H9 (cell line): ENCODE results near the gene GRIPAP1. TPM values are rescaled to one million over a fixed set of nuclear protein-coding genes. Genes with fewer than 3 reads are reported as not detected.
A peak's percentile ranks its signal among the peaks of the same experiment; 100 is the strongest.

Experiments used
- DNase-seq: peaks from one replicate; pipeline ENCODE4 v3.0.0-alpha.2; 2017
- H2AFZ ChIP-seq: one replicate; pipeline ENCODE4 v1.6.1; 2013; ENCODE audit warnings: mild to moderate bottlenecking, low read length, control low read depth, moderate library complexity
- H2AK5ac ChIP-seq: 2 replicates; pipeline ENCODE4 v1.6.1; 2013; ENCODE audit warnings: low read length, control low read depth, mixed read lengths; ENCODE audit not compliant: insufficient read length
- H2BK120ac ChIP-seq: one replicate; pipeline ENCODE4 v1.6.1; 2013; ENCODE audit warnings: low read depth, mild to moderate bottlenecking, low read length, control low read depth, inconsistent platforms; ENCODE audit not compliant: poor library complexity, severe bottlenecking
- H2BK12ac ChIP-seq: 2 replicates; pipeline ENCODE4 v1.6.1; 2013; ENCODE audit warnings: low read length, control low read depth, mixed read lengths, low read depth; ENCODE audit not compliant: insufficient read length
- H2BK15ac ChIP-seq: 2 replicates; pipeline ENCODE4 v1.6.1; 2013; ENCODE audit warnings: low read depth, low read length, control low read depth
- H2BK20ac ChIP-seq: one replicate; pipeline ENCODE4 v1.6.1; 2013; ENCODE audit warnings: low read depth, mild to moderate bottlenecking, low read length, control low read depth, inconsistent platforms; ENCODE audit not compliant: poor library complexity, severe bottlenecking
- H2BK5ac ChIP-seq: 2 replicates; pipeline ENCODE4 v1.6.1; 2013; ENCODE audit warnings: low read length, control low read depth, mixed read lengths; ENCODE audit not compliant: insufficient read length
- H3K14ac ChIP-seq: 2 replicates; pipeline ENCODE4 v1.6.1; 2013; ENCODE audit warnings: low read length, control low read depth; ENCODE audit not compliant: insufficient read depth
- H3K18ac ChIP-seq: 2 replicates; pipeline ENCODE4 v1.6.1; 2013; ENCODE audit warnings: low read depth, mild to moderate bottlenecking, mixed read lengths, low read length, control low read depth; ENCODE audit not compliant: insufficient read length
- H3K23ac ChIP-seq: 2 replicates; pipeline ENCODE4 v1.6.1; 2013; ENCODE audit warnings: low read length, control low read depth, mixed read lengths, low read depth; ENCODE audit not compliant: insufficient read length
- H3K23me2 ChIP-seq: 2 replicates; pipeline ENCODE4 v1.6.1; 2013; ENCODE audit warnings: low read depth, mild to moderate bottlenecking, mixed read lengths, low read length, control low read depth; ENCODE audit not compliant: insufficient read length, poor library complexity, severe bottlenecking
- H3K27ac ChIP-seq: 2 replicates; pipeline ENCODE4 v1.5.1; 2013; ENCODE audit warnings: low read length, control low read depth, mixed read lengths, low read depth; ENCODE audit not compliant: insufficient read length
- H3K27me3 ChIP-seq: 2 replicates; pipeline ENCODE4 v1.6.1; 2013; ENCODE audit warnings: low read length, control low read depth, inconsistent platforms; ENCODE audit not compliant: insufficient read depth
- H3K4ac ChIP-seq: 2 replicates; pipeline ENCODE4 v1.6.1; 2013; ENCODE audit warnings: low read depth, mild to moderate bottlenecking, control low read depth, inconsistent platforms, low read length, moderate library complexity
- H3K4me1 ChIP-seq: 2 replicates; pipeline ENCODE4 v1.6.1; 2013; ENCODE audit warnings: low read length, control low read depth, inconsistent platforms; ENCODE audit not compliant: insufficient read depth
- H3K4me2 ChIP-seq: 2 replicates; pipeline ENCODE4 v1.6.1; 2013; ENCODE audit warnings: low read length, control low read depth, mixed read lengths; ENCODE audit not compliant: insufficient read length, insufficient read depth
- H3K56ac ChIP-seq: 2 replicates; pipeline ENCODE4 v1.6.1; 2013; ENCODE audit warnings: low read depth, mild to moderate bottlenecking, mixed read lengths, low read length, control low read depth; ENCODE audit not compliant: insufficient read length
- H3K79me1 ChIP-seq: 2 replicates; pipeline ENCODE4 v1.6.1; 2013; ENCODE audit warnings: low read depth, mild to moderate bottlenecking, moderate library complexity, low read length, control low read depth, inconsistent platforms; ENCODE audit not compliant: insufficient read depth, poor library complexity, severe bottlenecking
- H3K79me2 ChIP-seq: 2 replicates; pipeline ENCODE4 v1.6.1; 2013; ENCODE audit warnings: low read length, control low read depth, inconsistent platforms; ENCODE audit not compliant: insufficient read depth
- H3K9ac ChIP-seq: 2 replicates; pipeline ENCODE4 v1.6.1; 2013; ENCODE audit warnings: low read length, control low read depth, mixed read lengths; ENCODE audit not compliant: insufficient read length; ENCODE audit errors: extremely low read depth
- H3K9me3 ChIP-seq: one replicate; pipeline ENCODE4 v1.6.1; 2013; ENCODE audit warnings: low read depth, low read length, inconsistent platforms; ENCODE audit not compliant: control insufficient read depth
- H3T11ph ChIP-seq: one replicate; pipeline ENCODE4 v1.6.1; 2013; ENCODE audit warnings: mild to moderate bottlenecking, low read length, control low read depth, inconsistent platforms
- H4K20me1 ChIP-seq: one replicate; pipeline ENCODE4 v1.6.1; 2013; ENCODE audit not compliant: control insufficient read depth, insufficient read length, insufficient read depth
- H4K5ac ChIP-seq: 2 replicates; pipeline ENCODE4 v1.6.1; 2013; ENCODE audit warnings: low read depth, mild to moderate bottlenecking, mixed read lengths, low read length, control low read depth; ENCODE audit not compliant: insufficient read length
- H4K8ac ChIP-seq: replicated peaks from 2 replicates; pipeline ENCODE4 v1.6.1; 2013; ENCODE audit warnings: low read length, control low read depth, mixed read lengths, low read depth; ENCODE audit not compliant: insufficient read length
- H4K91ac ChIP-seq: 2 replicates; pipeline ENCODE4 v1.6.1; 2013; ENCODE audit warnings: low read depth, mild to moderate bottlenecking, moderate library complexity, mixed read lengths, low read length, control low read depth; ENCODE audit not compliant: insufficient read length
- H3K27ac Mint-ChIP-seq, 3 experiments: 2 replicates in 2 of 3; 3 replicates in 1 of 3; pipeline ENCODE4 v1.8.0; 2020 to 2021; ENCODE audit warnings: mixed read lengths in 3 of 3, mild to moderate bottlenecking in 1 of 3, moderate library complexity in 1 of 3
- H3K27me3 Mint-ChIP-seq: 2 replicates; pipeline ENCODE4 v1.8.0; 2021; ENCODE audit warnings: low read depth, mild to moderate bottlenecking, moderate library complexity, mixed read lengths
- H3K36me3 Mint-ChIP-seq, 3 experiments: 2 replicates in 2 of 3; 3 replicates in 1 of 3; pipeline ENCODE4 v1.8.0; 2020 to 2021; ENCODE audit warnings: low read depth in 3 of 3, mixed read lengths in 3 of 3; ENCODE audit not compliant: insufficient read depth in 1 of 3
- H3K4me1 Mint-ChIP-seq, 2 experiments: 2 replicates each; pipeline ENCODE4 v1.8.0; 2020; ENCODE audit warnings: mixed read lengths in 2 of 2
- H3K4me3 Mint-ChIP-seq, 2 experiments: 2 replicates in 1 of 2; 3 replicates in 1 of 2; pipeline ENCODE4 v1.8.0; 2020 to 2021; ENCODE audit warnings: mild to moderate bottlenecking in 2 of 2, mixed read lengths in 2 of 2, moderate library complexity in 1 of 2
- H3K9me3 Mint-ChIP-seq, 2 experiments: 2 replicates in 1 of 2; 3 replicates in 1 of 2; pipeline ENCODE4 v1.8.0; 2020; ENCODE audit warnings: mild to moderate bottlenecking in 2 of 2, mixed read lengths in 2 of 2, moderate library complexity in 1 of 2
- CTCF ChIP-seq: fragments of 200-600 bp; sonication (generic); conservative IDR thresholded peaks from 3 replicates; pipeline ENCODE4 v1.8.0; 2021; ENCODE audit warnings: antibody characterized with exemption, mild to moderate bottlenecking
- WGBS: extraction: QIAGEN DNeasy Blood & Tissue Kit; methylation state at CpG from one replicate; pipeline ENCODE4 v1.1.7; 2013; ENCODE audit warnings: missing lambda C conversion rate, low lambda C conversion rate, mixed read lengths; ENCODE audit not compliant: insufficient read length; ENCODE audit errors: extremely low coverage; 5-methylcytosine and 5-hydroxymethylcytosine counted together
- total RNA-seq: library from RNA; stranded (reverse); gene quantifications from 2 replicates; pipeline ENCODE4 v1.2.1, GENCODE V29; 2021

Gene GRIPAP1
- total RNA-seq, 1 experiment from 2014 or later, result 71.8 TPM

- no peaks in the 10 kb centered on the region; the same call in 1 of the 2 replicates for H3K27me3 Mint-ChIP-seq
- Histone ChIP-seq H3T11ph (no peak overlapping the region), H3K4me1 (peaks cover 5% of the 10 kb centered on the region), H4K20me1 (no peaks in the 10 kb centered on the region), H2BK20ac (no peak overlapping the region), H3K27me3 (no peaks in the 10 kb centered on the region), H2AK5ac (no peak overlapping the region), H3K27ac (peak overlapping the region; percentile 76), H3K4ac (no peak overlapping the region), H2BK120ac (no peak overlapping the region), H3K9me3 (no peaks in the 10 kb centered on the region), H4K8ac (no peak overlapping the region), H2BK5ac (no peak overlapping the region), H3K56ac (no peak overlapping the region), H4K91ac (no peak overlapping the region), H3K9ac (peak overlapping the region; percentile 89), H2BK15ac (no peak overlapping the region), H3K14ac (no peak overlapping the region; the same call in 1 of the 2 replicates), H3K79me1 (peaks cover 8% of the 10 kb centered on the region), H3K23me2 (peaks cover 7% of the 10 kb centered on the region), H3K18ac (peak overlapping the region; percentile 64), H4K5ac (no peak overlapping the region), H2AFZ (no peak overlapping the region), H2BK12ac (no peak overlapping the region), H3K23ac (no peak overlapping the region), H3K4me2 (peak overlapping the region; percentile 96), H3K79me2 (peaks cover 12% of the 10 kb centered on the region; the same call in 1 of the 2 replicates)
- no peak for TF ChIP-seq CTCF
- no peak for DNase-seq
- H3K4me3 Mint-ChIP-seq, result peak overlapping the region; percentile 90 to 96
- H3K36me3 Mint-ChIP-seq, result peaks cover 20 to 40% (median 28%) of the 10 kb centered on the region in 3 experiments
- H3K27ac Mint-ChIP-seq, result peak overlapping the region; percentile 89 to 98 (median 93)
- H3K9me3 Mint-ChIP-seq, result peaks cover 69 to 71% of the 10 kb centered on the region in 2 experiments
- peaks cover 21 to 22% of the 10 kb centered on the region in 2 experiments for H3K4me1 Mint-ChIP-seq
- no CpG with 5 or more reads among the region's 29 CpGs for WGBS
Measured at GRCh38 chrX:49042581-49043219, 40.6 kb upstream of the GRIPAP1 start.
